Activated CD4-positive, CD25-positive, alpha-beta regulatory T cell treated with anti-CD3 and anti-CD28 coated beads, Interleukin-2, amount 50 U/mL, for 24 hours (primary cell): Measurements from ENCODE around the gene CMTR1.
"Not testable (repeated sequence)": the region's sequence is repeated elsewhere in the genome, so short reads cannot be mapped to it uniquely, and the experiment has no call there.

ENCODE experiments used
- ATAC-seq, 2 donors: fragments of 150-1000 bp; cut with Tn5 transposase; one replicate each; pipeline ENCODE4 v1.10.0; 2021; ENCODE audit warnings: mild to moderate bottlenecking in 1 of 2, moderate library complexity in 1 of 2

The CMTR1 gene, protein sequence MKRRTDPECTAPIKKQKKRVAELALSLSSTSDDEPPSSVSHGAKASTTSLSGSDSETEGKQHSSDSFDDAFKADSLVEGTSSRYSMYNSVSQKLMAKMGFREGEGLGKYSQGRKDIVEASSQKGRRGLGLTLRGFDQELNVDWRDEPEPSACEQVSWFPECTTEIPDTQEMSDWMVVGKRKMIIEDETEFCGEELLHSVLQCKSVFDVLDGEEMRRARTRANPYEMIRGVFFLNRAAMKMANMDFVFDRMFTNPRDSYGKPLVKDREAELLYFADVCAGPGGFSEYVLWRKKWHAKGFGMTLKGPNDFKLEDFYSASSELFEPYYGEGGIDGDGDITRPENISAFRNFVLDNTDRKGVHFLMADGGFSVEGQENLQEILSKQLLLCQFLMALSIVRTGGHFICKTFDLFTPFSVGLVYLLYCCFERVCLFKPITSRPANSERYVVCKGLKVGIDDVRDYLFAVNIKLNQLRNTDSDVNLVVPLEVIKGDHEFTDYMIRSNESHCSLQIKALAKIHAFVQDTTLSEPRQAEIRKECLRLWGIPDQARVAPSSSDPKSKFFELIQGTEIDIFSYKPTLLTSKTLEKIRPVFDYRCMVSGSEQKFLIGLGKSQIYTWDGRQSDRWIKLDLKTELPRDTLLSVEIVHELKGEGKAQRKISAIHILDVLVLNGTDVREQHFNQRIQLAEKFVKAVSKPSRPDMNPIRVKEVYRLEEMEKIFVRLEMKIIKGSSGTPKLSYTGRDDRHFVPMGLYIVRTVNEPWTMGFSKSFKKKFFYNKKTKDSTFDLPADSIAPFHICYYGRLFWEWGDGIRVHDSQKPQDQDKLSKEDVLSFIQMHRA

DNA sequence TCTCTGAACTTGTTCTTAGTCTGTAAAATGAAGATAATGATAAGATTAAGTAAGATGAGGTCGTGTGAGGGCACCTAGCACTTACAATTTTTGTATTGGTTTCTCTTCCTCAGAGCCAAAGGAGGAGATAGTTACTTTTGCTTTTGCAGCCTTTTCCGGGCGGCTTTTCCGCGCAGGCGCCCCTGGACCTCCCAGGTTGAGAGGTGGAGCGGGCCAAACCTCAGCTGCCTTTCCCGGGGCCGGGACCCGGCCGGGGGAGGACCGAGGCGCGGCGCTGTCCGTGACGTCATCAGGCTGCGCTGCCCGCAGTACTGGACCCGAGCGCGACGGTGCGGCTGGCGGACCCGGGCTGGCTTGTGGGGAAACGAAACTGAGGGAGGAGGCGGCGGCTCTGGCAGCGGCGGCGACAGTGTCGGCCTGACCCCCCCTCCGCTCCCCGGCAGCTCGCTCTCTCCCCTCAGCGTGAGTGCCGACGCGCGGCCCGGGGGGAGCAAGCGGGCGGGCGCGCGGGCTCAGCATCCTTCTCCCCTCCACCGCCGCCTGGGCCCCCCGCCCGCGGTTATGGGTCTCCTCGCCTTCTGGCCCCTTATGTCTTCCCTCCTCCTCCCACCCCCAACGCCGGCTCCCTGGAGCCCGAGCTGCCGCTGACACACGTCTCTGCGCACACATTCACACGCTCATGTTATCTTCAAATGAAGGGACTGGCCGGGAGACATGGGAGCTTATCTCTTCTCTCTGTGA is at the start of gene CMTR1:
Gene CMTR1 (plus strand): TSS at position 306 of the 741 bp plus-strand sequence. CDS start 2,409 bp downstream, outside the sequence.
- peak; percentile 88 to 89 for ATAC-seq

DNA sequence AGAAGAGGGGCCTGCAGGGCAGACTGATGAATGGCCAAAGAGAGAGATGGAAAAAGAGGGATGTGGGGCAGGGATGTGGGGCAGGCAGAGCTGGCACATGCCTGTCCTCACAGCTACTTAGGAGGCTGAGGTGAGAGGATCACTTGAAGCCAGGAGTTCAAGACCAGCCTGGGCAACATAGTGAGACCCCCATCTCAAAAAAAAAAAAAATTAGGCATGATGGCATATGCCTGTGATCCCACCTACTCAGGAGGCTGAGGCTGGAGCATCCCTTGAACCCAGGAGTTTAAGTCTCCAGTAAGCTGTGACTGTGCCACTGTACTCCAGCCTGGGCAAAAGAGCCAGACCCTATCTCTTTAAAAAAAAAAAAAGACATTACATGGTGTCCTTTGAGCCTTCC is 44.4 kb upstream of the CMTR1 start:
- no peak for ATAC-seq

DNA sequence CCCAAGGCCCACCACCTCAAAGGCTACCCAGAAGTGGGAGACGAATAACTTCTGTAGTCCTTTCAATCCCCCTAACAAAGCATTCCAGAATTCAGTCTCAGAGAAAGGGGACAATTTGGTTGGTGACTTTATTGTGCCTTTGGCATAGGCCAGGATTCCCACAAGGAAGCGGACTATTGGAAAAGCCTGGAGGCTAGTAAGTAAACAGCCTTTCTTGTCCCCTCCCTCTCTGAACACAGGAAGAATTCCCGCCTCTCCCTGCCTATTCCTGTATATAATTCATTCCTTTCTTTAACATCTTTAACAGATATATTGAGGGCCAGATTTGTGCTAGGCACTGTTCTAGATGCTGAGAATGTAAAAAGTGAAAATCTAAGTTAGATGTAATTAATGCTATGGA is 43.2 kb upstream of the CMTR1 start:
- ATAC-seq, result no peak

DNA sequence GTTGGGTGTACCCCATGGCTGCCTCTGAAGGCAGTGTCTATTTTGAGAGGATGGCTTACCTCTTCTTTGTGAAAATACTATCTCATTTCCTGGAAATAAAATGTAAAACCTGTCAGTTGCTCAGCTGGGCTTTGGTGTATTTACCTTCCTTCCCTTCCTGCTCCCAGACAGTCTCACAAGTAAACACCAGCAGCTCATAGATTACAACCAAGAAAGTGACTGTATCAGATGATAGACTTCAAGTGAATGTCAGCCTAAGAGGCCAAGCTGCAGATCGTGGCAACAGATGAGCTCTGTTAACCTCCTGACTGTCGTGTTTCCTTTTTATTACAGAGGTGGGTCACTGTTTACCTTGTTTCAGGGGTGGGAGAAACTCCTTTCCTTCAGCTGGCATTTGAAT is 41.9 kb upstream of the CMTR1 start:
- ATAC-seq, result no peak

DNA sequence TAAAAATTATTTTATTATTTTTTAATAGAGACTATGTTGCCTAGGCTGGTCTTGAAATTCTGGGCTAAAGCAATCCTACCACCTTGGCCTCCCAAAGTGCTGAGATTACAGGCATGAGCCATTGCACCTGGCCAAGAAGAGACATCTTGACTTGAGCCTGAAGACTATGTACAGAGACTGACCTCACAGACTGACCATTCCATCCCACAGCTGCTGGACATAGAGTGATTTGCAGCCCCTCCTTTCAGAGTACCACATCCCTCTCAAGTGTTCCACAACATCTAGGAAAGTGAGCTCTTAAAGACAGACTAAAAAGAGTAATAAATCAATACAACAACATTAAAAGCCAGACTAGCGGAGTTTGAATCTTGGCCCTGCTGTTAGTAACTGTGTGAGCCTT is 40.2 kb upstream of the CMTR1 start:
- no peak for ATAC-seq

DNA sequence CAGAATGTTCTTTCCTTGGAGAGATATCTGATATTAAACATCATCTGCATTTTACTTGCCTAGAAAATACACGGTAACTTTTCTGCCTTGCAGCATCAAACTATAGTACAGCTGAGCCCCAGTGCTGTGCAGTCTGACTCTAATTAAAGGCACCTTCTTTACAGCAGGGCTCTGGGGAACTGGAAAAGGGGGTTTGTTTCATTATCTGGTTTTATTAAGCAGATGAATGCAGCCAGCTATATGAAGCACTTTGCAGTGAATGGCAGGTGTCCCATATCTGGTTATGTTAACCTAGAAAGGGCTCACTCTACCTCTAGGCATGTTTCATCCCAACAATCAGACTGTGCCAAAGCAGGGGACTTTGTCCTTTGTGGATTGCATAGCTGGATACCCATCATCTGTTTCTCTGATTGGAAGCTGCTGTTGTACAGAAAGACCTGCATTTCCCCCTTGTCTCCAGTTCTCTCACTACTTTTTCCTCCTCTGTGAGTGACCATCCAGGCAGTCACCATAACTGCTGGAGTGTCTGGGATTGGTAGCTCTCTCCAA is 39.6 kb upstream of the CMTR1 start:
- no peak for ATAC-seq

DNA sequence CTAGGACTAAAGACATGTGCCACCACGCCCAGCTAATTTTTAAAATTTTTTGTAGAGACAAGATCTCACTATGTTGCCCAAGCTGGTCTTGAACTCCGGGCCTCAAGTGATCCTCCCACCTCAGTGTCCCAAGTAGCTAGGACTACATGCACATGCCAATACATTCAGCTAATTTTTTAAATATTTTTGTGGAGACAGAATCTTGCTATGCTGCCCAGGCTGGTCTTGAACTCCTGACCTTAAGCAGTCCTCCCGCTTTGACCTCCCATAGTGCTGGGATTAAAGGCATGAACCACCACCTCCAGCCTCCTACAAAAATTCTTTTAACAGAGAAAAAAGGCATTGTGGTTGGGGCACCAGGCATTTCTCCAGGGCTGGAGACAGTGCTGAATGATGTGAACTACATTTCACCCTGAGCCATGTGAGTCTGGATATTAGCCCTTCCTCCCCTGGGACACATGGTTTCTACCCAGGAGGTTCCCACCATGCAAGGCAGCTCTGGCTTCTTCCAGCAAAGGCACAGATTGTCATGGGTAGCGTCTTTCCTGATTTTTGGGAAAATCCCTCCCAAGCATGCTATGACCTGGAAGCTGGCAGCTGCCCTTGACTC is 36.3 kb upstream of the CMTR1 start:
- no peak for ATAC-seq

DNA sequence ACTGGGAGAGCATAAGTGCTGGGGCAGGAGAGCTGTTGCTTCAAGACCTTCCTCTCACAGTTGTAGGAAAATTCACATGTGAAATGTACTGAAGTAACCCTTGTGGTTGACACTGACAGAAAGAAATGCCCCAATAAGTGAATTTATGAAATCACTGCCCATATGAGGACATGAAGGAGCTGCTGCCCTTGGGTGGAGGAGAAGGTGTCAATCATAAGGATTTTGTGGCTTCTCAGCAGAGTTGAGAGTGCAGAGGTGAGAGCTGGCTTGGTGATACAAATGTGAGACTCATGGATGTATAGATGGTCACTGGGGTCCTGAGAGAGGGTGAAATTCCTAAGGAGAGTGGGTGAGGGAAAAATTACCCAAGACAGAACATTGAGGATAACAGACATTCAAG is 33.9 kb upstream of the CMTR1 start:
- no peak for ATAC-seq

DNA sequence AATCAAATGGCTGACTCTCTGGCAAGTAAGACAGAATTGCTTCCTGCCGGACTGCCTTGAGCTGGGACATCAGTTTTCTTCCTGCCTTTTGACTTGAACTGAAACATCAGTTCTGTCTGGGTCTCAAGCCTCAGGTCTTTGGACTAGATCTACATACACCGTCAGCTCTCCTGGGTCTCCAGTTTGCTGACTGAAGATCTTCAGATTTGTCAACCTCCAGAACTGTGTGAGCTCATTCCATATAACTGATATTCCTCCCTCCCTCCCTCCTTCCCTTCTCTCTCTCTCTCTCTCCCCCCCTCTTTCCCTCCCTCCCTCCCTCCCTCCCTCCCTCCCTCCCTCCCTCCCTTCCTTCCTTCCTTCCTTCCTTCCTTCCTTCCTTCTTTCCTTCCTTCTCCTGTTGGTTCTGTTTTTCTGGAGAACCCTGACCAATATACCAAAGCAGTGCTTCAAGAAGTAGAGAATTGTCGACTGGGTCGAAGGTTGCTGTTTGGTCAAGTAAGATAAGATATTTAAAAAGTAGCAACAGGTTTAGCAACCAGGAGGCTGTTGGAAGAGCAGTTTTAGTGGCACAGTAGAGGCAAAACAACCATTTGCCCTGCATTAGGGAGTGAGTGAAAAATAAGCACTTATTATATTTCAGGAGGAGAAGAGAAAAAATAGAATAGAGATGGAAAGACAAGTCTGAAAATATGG is 33.1 kb upstream of the CMTR1 start:
- no peak for ATAC-seq

DNA sequence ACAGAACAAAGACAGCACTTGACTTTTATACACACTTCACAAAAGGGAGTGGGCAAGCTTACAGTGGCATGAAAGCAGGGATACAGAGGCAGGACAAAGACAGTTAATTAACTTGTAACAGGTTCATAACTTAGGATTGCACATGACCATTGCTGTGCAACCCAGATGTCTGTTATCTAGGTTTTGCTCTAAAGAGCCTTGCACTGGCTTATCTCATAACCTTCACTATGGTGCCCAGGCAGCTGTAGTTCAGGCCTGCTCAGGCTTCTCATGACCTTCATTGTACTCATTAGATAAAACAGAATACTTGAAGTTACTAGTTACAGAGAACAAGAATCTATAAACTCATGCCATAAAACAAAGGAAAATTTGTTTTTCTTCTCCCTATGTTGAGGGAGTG is 31.4 kb upstream of the CMTR1 start:
- not testable (repeated sequence) for ATAC-seq

DNA sequence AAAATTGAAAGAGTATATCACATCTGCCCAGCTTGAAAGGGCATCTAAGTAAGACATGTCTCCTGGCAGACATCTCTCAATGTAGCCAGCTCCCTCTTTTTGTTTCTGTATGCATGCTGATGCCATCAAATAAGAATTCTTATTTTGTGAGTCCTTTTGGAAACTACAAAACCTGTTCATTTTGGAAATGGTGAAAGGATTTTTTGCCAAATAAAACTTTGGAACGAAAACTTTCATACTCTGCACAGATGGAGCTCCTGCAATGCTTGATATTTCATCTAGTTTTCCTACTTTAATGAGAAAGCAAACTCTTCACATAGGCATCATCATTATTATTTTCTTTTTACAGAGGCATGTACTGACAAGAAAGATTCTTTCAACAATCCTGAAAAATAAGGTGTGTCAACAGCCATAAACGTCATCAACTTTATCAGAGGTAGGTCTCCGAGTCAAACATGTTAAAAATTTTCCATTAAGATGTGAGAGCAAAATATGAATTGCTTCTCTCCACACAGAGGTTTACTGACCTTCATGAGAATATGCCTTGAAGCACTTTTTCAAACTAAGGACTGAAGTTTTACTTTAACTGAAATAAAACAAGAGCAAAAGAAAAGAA is 26.2 kb upstream of the CMTR1 start:
- no peak for ATAC-seq

DNA sequence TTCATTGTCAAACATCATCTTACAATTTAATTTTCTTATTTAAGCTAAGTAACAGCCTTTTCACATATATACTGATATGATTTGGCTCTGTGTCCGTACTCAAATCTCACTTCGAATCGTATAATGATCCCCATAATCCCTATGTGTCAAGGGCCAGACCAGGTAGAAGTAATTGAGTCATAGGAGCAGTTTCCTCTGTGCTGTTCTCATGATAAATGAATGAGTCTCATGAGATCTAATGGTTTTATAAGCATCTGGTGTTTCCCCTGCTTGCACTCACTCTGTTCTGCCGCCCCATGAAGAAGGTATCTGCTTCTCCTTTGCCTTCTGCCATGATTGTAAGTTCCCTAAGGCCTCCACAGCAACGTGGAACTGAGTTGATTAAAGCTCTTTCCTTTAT is 25.1 kb upstream of the CMTR1 start:
- ATAC-seq, result no peak

DNA sequence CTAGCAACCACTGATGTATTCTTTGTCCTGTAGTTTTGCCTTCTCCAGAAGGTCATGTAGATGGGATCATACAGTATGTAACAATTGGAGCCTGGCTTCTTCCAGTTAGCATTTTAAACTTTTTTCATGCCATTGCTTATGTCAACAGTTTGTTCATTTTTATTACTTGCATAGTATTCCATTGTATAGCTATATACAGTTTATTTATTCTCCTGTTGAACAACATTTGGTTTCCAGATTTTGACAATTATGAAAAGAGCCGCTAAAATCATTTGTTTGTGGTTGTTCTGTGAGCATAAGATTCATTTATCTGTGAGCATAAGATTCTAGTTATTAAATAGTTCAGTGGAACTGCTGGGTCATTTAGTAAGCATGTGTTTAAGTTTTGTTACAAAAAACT is 23.5 kb upstream of the CMTR1 start:
- ATAC-seq, result no peak

DNA sequence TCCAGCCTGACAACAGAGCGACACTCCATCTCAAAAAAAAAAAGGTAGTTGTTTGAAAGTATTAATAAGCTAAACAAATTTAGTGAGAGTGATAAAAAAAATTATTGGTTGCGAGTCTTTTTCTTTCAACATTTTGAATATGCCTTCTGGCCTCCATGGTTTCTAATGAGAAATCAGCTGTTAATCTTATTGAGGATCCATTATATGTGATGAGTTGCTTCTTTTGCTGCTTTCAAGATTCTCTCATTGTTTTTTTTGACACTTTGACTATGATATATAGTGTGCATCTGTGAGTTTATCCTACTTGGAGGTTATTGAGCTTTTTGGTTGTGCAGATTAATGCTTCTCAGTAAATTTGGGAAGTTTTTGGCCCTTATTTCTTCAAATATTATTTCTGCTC is 15.6 kb upstream of the CMTR1 start:
- ATAC-seq, result no peak

DNA sequence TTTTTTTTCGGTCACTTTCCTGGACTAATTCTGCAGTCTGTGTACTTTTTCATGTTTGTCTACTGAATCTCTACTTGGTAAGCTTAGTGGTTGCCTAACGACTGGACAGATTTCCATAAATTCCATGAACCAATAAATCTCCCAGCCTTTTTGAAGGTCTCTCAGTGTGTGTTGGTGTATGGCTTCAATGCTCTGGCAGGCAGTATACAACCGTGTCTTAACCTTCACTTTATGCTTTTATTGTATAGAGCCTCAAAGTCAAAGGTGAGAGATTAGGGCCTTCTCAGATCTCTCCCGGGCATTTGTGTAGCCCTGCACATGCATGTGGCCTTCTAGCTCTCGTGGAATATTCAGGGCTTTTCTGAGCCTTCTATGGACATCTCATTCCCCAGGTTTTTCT is 14.3 kb upstream of the CMTR1 start:
- ATAC-seq, result no peak

DNA sequence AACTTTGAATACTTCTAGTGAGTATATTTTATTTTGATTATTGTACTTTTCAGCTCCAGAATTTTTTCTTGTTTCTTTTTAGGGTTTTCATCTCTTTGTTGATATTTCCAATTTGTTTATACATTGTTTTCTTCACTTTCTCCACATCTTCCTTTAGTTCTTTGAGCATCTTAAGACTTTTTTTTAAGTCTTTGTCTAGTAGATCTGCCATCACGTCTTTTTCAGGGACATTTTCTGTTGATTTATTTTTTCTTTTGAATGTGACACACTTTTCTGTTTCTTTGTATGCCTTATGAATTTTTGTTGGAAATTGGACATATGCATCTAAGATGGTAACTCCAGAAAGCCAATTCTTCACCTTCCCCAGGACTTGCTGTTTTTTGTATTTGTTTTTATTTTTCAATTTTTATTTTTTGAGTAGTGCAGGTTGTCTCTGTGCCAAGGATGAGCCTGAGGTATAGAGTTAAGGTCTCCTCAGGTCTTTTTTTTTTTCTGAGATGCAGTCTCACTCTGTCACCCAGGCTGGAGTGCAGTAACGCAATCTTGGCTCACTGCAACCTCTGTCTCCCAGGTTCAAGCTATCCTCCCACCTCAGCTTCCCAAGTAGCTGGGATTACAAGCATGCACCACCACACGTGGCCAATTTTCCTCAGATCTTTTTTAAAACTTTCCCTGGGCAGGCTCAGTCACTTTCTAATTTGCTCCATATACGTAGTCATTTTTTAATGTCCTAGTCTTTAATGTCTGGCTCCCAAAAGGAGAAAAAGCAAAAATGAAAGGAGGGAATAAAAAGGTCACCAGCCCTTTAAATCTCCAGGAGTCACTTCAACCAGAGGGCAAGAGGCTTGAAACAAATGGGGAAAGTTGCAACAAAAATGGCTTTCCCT is 6.7 kb upstream of the CMTR1 start:
- no peak for ATAC-seq

DNA sequence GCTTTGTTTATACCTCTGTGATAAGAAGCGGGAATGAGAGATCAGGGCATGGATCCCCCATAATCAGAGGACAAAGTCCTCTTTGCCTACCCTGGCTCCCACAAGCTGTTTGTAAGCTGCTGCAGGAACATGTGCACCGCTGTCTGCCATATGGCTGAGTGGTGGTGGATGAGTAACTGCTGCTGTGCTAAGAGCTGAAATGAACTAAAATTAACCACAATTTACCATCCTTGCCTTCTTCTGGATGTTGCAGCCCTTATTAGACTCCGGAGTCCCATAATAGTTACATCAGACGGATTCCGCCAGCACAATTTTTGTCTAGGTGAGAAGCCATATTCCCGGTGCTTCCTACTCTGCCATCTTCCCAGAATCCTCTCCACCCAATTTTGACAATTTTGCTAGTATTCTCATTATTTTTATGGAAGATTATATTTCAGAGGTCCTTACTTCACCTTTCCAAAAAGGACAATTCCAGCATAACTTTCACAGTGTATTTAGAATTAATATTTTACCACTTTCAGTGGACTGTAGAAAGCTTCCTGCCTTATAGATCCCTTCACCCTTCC is 6.0 kb upstream of the CMTR1 start:
- ATAC-seq, result no peak

DNA sequence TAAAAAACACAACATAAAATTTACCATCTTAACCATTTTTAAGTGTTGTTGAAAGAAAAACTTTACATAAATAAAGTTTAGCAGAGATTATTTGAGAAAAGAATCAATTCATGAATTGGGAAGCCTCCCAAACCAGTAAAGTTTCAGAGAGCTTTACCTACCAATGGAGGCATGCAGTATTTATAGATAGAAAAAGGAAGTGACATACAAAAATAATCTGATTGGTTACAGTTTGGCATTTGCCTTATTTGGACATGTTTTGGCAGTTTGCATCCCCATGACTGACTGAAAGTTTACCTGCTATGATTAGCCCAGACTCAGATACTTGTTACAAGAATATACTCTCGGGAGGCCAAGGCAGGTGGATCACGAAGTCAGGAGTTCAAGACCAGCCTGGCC is 3.7 kb upstream of the CMTR1 start:
- ATAC-seq, result no peak

DNA sequence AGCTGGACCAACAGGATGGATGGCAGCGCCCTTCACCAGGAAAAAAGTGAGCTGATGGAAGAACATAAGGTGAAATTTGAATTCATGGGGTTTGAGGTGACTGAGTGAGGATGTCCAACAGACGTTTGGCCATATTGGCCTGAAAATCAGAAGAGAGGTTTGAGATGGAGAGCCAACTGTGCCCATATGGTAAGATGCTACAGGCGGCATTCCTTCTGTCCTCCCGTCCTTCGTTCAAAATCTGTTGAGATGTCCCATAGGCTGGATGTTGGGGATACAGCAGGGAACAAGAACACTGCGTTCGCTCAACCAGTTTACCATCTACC is 468 bp upstream of the CMTR1 start:
- no peak for ATAC-seq

DNA sequence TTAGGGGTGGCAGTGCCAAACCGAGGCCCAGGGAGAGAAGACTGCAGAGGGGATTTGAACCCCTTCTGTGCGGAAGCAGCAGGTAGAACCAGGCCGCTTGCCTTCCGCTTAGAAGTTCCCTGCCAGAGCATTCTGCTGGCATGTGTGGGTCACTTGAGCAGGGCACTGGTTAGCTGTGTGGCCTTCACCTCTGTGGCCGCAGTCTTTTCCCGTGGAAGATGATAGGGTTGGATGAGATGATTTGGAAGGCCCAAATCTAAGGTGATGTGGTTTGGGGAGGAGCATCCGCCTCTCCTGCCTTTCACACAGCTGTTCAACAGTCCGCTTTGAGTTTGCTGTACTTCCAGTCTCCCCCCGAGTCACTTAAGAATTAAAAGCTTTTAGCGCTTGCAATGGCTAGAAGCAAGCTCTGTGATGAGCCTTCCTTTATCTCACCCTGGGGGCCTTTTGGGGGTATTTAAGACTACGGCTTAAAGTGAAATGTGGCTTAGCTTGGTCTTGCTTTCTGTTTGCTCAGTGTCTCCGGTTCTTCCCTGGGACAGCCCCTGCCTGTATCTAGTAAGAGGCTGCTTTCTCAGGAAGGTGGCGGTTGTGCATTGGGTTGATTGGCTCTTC is 743 bp downstream of the CMTR1 start:
- peak; percentile 44 to 55 for ATAC-seq
